Progenitor cell of endocrine pancreas (in vitro differentiated cells): ENCODE results near the gene RGS5. TPM values are rescaled to one million over a fixed set of nuclear protein-coding genes. Genes with fewer than 3 reads are reported as not detected.

Experiments used
- DNase-seq: peaks from one replicate; pipeline ENCODE4 v3.0.0; 2021; ENCODE audit warnings: low spot score; ENCODE audit not compliant: unreplicated experiment
- H3K27ac Mint-ChIP-seq: 2 replicates; pipeline ENCODE4 v1.8.0; 2021; ENCODE audit warnings: mild to moderate bottlenecking, moderate library complexity, mixed read lengths
- H3K27me3 Mint-ChIP-seq: 2 replicates; pipeline ENCODE4 v1.8.0; 2021; ENCODE audit warnings: mixed read lengths
- H3K36me3 Mint-ChIP-seq: 2 replicates; pipeline ENCODE4 v1.8.0; 2022; ENCODE audit warnings: mixed read lengths; ENCODE audit not compliant: insufficient read depth
- H3K4me1 Mint-ChIP-seq: 2 replicates; pipeline ENCODE4 v1.8.0; 2021; ENCODE audit warnings: low read depth, mixed read lengths
- H3K4me3 Mint-ChIP-seq: 2 replicates; pipeline ENCODE4 v1.8.0; 2021; ENCODE audit warnings: low read depth, mild to moderate bottlenecking, moderate library complexity, mixed read lengths
- H3K9me3 Mint-ChIP-seq: 2 replicates; pipeline ENCODE4 v1.8.0; 2021; ENCODE audit warnings: low read depth, mixed read lengths
- CTCF ChIP-seq: fragments of 200-600 bp; sonication (generic); IDR thresholded peaks from one replicate; pipeline ENCODE4 v1.5.0; 2021; ENCODE audit warnings: antibody characterized with exemption, mild to moderate bottlenecking; ENCODE audit not compliant: unreplicated experiment
- total RNA-seq: library from RNA; stranded (reverse); gene quantifications from 2 replicates; pipeline ENCODE4 v1.2.1, GENCODE V29; 2021

Gene RGS5
- total RNA-seq, 1 donor from 2014 or later = 2.9 TPM

- H3K9me3 Mint-ChIP-seq = no peaks in the 10 kb centered on the region
- no peak overlapping the region for H3K4me3 Mint-ChIP-seq
- TF ChIP-seq CTCF = no peak
- H3K36me3 Mint-ChIP-seq = no peaks in the 10 kb centered on the region
- no peak overlapping the region for H3K27ac Mint-ChIP-seq
- no peaks in the 10 kb centered on the region for H3K27me3 Mint-ChIP-seq
- H3K4me1 Mint-ChIP-seq = peaks cover 6% of the 10 kb centered on the region
- DNase-seq = no peak
These were observed 98.2 kb downstream of the RGS5 start for GRCh38 chr1:163104385-163105099.

GRCh38 chr1:163102590-163102989 lies 100.1 kb downstream of the RGS5 start:
- no peak overlapping the region for H3K4me3 Mint-ChIP-seq
- H3K4me1 Mint-ChIP-seq = peaks cover 6% of the 10 kb centered on the region
- no peak overlapping the region for H3K27ac Mint-ChIP-seq
- no peaks in the 10 kb centered on the region for H3K27me3 Mint-ChIP-seq
- no peaks in the 10 kb centered on the region for H3K36me3 Mint-ChIP-seq
- TF ChIP-seq CTCF = no peak
- DNase-seq = no peak
- no peaks in the 10 kb centered on the region for H3K9me3 Mint-ChIP-seq

GRCh38 chr1:163095213-163095612 lies 107.5 kb downstream of the RGS5 start:
- no peak for TF ChIP-seq CTCF
- Mint-ChIP-seq H3K4me3 (no peak overlapping the region), H3K4me1 (no peaks in the 10 kb centered on the region), H3K36me3 (no peaks in the 10 kb centered on the region), H3K9me3 (no peaks in the 10 kb centered on the region), H3K27me3 (no peaks in the 10 kb centered on the region), H3K27ac (no peak overlapping the region)
- DNase-seq = no peak

GRCh38 chr1:163094589-163094988 lies 108.1 kb downstream of the RGS5 start:
- TF ChIP-seq CTCF = no peak
- no peaks in the 10 kb centered on the region for H3K36me3 Mint-ChIP-seq
- no peaks in the 10 kb centered on the region for H3K4me1 Mint-ChIP-seq
- no peaks in the 10 kb centered on the region for H3K27me3 Mint-ChIP-seq
- H3K9me3 Mint-ChIP-seq = no peaks in the 10 kb centered on the region
- H3K27ac Mint-ChIP-seq = no peak overlapping the region
- no peak for DNase-seq
- H3K4me3 Mint-ChIP-seq = no peak overlapping the region

- no peak for DNase-seq
- Mint-ChIP-seq H3K4me1 (no peaks in the 10 kb centered on the region), H3K9me3 (no peaks in the 10 kb centered on the region), H3K4me3 (no peak overlapping the region), H3K36me3 (no peaks in the 10 kb centered on the region), H3K27ac (no peak overlapping the region), H3K27me3 (no peaks in the 10 kb centered on the region)
- no peak for TF ChIP-seq CTCF
These were observed 108.5 kb downstream of the RGS5 start for GRCh38 chr1:163094182-163094581.
